ENCODE data around the gene ELL3.
A peak's percentile ranks its signal among the peaks of the same experiment; 100 is the strongest.
"Not testable (repeated sequence)": the region's sequence is repeated elsewhere in the genome, so short reads cannot be mapped to it uniquely, and the experiment has no call there.

The ELL3 gene

GRCh38 chr15:43735416-43735815, 41.4 kb downstream of the ELL3 start:
- no peak for TF ChIP-seq CTCF (IDR thresholded peaks at IDR 0.05; ENCODE audit: extremely low read depth, missing control alignments)

GRCh38 chr15:43728053-43728725, 48.6 kb downstream of the ELL3 start:
- DNase-seq (ENCODE audit: low spot score), result not testable (repeated sequence)

More at GRCh38 chr15:43735416-43735815, 41.4 kb downstream of the ELL3 start:
- peak; percentile 14 for DNase-seq (ENCODE audit: low spot score)

- not testable (repeated sequence) for DNase-seq (ENCODE audit: low spot score)
Observed at GRCh38 chr15:43726306-43726705, 50.5 kb downstream of the ELL3 start.

- DNase-seq (ENCODE audit: low spot score), result no peak
- TF ChIP-seq CTCF (IDR thresholded peaks at IDR 0.05; ENCODE audit: extremely low read depth, missing control alignments), result no peak
Observed at GRCh38 chr15:43723151-43723550, 53.6 kb downstream of the ELL3 start.
